HG03039 (cell line): ENCODE results near the gene TRIM32.
"Not testable (repeated sequence)": the region's sequence is repeated elsewhere in the genome, so short reads cannot be mapped to it uniquely, and the experiment has no call there.

Experiments
- ATAC-seq: cut with Tn5 transposase; IDR thresholded peaks from one replicate; pipeline ENCODE4 v1.9.1; 2021; ENCODE audit warnings: mild to moderate bottlenecking, moderate library complexity; ENCODE audit not compliant: unreplicated experiment

Gene TRIM32

GRCh38 chr9:116674210-116674980 lies 12.7 kb upstream of the TRIM32 start:
- ATAC-seq: no peak

GRCh38 chr9:116683535-116683934 lies 3.6 kb upstream of the TRIM32 start:
- ATAC-seq: no peak

GRCh38 chr9:116685166-116685565 lies 1.9 kb upstream of the TRIM32 start:
- no peak for ATAC-seq

GRCh38 chr9:116686135-116686534 lies 970 bp upstream of the TRIM32 start:
- no peak for ATAC-seq

DNA sequence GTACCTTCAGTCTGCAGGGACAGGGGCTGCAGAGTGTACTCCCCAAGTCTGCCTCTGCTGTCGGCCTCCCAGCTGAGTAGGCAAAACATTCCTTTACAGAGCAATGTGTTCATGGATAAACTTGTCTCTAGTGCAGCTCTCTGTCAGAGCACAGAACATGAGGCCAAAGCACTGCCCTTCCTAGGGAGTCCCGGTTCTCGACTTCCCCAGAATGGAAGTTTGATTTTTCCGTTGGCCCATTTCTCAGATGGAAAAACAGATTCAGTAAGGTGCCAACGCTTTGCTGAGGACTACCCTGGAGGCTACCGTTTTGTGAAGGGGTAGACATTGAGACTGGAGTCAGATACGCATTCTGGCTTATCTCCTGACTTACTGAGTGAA lies 422 bp upstream of the TRIM32 start:
- peak; percentile 27 for ATAC-seq

DNA sequence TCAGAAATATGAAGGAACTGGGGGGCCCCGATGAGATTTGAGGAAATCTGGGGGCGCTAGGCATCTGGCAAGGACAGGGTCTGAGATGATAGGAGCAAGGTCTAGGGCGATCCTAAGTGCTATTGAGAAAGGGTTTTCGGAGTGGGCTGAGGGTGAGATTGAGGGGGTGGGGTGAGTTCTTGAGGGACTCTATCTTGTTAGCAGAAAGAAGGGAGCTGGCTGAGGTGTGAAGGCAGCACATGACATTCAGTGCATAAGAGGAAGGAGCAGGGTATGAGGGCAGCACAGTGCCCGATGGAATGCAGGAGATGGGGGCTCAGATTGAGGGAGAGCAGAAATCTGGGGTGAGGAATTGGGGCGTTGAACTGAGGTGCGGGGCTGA lies 640 bp downstream of the TRIM32 start:
- no peak for ATAC-seq

DNA sequence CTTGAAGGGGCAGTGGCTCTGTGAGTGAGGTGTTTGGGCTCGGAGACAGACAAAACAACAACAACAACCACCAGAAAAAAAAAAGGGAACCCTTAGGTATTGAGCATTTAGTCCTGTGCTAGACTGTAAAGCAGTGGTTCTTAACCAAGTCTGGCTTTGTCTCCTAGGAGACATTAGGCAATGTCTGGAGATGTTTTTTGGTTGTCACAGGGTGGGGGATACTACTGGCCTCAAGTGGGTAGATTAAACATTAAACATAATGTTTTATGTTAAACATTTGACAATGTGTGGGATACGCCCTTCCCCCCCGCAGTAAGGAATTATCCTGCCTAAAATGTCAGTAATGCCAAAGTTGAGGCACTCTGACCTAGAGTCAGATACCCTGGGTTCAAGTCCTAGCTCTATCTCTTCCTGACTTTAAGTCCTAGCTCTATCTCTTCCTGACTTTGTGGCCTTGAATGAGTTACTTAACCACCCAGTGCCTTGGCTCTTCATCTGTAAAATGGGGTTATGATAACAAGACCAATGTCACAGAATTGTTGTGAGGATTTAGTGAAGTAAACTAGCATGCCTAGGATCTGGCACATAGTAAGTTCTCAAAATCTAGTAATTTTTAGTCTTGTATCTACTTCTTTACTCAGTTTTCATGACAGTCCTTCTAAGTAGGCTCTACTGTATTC lies 1.8 kb downstream of the TRIM32 start:
- ATAC-seq: no peak

GRCh38 chr9:116689486-116690032 lies 2.5 kb downstream of the TRIM32 start:
- no peak for ATAC-seq

DNA sequence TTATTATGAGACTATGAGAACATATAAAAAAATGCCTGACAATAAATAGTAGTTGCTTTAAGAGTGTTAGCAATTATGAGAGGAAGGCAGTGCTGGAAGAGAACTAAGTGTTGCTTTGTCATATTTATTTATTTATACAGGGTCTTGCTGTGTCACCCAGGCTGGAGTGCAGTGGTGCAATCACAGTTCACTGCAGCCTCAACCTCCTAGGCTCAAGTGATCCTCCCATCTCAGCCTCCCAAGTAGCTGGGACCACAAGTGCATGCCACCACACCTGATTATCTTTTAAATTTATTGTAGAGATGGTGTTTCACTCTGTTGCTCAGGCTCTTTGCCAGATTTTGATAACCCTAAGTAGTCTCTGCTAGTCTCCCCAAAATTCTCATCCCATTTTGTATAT lies 3.7 kb downstream of the TRIM32 start:
- not testable (repeated sequence) for ATAC-seq

DNA sequence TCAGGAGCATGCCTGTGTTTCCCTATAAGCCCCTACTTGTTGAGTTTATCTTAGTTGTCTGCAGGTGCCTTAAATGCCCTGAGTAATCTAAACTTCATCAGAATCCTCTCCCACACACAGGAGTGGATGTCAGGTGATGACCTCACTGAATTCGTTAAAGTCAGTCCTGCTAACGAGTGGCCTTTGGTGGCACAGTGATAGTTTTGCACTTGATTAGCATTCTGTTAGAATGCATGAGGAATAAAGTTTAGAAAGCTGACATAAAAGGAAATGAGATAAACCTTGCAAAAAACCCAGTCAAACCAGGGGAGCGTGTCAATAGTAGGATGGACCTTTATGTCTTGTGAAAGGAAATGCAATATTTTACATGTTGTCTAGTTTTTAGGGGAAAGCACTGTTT lies 4.5 kb downstream of the TRIM32 start:
- ATAC-seq: no peak

- ATAC-seq: no peak
These were observed 5.5 kb downstream of the TRIM32 start for GRCh38 chr9:116692616-116693015.

- no peak for ATAC-seq
These were observed 6.2 kb downstream of the TRIM32 start for GRCh38 chr9:116693233-116693731.

DNA sequence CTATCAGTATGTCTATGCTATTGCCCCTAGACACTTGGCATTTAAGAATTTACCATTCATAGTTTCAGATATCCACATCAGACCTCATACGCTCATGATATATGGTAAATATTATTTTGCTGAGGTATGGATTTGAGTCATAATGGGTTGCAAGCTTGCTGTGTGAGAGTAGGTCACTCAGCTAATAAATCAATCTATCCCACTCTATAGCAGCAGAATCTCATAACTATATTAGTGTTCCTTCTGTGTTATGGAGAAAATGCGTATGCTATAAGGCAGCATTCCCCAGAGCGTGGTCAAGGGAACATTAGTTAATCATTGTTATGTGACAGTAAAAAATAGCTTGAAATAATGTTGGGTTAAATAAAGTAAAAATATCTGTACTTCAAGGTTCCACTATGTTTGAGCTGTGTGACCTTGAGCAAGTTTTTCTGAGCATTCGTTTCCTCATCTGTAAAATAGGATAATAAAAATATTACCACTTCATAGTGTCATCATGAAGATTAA lies 7.7 kb downstream of the TRIM32 start:
- no peak for ATAC-seq

GRCh38 chr9:116695438-116695837 lies 8.3 kb downstream of the TRIM32 start:
- no peak for ATAC-seq

DNA sequence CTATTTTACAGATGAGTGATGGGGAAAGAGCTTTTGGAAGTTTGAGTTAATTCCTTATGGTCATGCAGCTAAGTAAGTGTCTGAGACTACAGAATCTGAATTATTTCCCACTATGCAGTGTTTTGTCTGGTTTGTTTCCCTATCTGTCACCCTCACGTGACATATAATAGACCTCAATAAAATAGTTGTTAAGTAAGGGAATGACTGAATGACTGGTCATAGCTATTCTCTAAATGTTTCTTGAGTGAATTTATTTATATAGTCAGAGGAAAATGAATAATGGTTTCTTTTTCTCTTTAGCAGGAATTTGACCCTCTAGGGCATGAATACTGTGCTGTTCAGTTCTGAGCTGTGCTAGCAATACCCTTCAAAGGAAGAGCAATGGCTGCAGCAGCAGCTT lies 10.3 kb downstream of the TRIM32 start:
- no peak for ATAC-seq

DNA sequence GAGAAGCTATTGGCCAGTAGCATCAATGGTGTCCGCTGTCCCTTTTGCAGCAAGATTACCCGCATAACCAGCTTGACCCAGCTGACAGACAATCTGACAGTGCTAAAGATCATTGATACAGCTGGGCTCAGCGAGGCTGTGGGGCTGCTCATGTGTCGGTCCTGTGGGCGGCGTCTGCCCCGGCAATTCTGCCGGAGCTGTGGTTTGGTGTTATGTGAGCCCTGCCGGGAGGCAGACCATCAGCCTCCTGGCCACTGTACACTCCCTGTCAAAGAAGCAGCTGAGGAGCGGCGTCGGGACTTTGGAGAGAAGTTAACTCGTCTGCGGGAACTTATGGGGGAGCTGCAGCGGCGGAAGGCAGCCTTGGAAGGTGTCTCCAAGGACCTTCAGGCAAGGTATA lies 10.8 kb downstream of the TRIM32 start:
- ATAC-seq: no peak

GRCh38 chr9:116700279-116700678 lies 13.2 kb downstream of the TRIM32 start:
- ATAC-seq: no peak

DNA sequence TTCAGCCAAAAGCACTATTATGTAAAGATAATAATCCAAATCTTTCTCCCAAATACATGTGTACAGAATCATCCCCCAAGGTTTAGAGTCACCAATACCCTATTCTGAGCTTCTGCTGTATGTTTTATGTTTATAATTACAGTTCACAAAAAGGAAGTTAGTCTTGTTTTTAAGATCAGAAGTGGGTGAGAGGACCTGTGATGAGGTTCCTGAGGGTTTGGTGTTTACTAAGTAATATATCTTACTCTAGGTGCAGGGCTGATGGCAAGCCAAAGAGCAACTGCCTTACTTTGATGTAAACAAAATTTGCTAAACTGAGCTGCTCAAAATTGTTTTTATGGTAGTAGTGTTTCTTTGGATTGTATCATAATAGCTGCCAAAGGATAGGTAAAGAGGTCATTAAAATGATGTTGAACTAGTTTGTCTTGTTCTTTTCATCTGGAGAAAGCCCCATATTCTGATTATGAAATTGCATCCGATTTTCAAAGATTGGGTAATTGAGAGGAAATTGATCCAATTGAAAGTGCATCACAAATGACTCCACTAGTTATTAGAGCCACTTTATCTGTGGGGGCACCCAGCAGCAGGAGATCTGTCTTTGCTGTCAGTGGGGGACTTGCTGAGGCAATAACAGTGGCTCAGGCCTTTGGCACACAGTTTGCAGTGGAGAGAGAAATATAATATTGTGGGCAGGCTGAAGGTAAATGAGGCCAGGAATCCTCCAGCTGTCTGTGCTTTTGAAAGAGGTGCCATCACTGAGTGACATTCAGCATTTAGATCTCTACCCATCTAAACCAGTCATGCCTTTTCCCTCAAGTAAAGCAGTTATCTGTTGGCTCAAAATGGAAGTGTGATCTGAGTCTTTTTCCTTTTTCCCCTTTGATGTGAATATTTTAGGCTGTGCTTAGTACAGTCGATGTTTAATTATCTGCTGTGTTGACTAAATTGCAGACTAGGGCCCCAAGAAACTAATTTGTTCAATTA lies 14.1 kb downstream of the TRIM32 start:
- no peak for ATAC-seq

DNA sequence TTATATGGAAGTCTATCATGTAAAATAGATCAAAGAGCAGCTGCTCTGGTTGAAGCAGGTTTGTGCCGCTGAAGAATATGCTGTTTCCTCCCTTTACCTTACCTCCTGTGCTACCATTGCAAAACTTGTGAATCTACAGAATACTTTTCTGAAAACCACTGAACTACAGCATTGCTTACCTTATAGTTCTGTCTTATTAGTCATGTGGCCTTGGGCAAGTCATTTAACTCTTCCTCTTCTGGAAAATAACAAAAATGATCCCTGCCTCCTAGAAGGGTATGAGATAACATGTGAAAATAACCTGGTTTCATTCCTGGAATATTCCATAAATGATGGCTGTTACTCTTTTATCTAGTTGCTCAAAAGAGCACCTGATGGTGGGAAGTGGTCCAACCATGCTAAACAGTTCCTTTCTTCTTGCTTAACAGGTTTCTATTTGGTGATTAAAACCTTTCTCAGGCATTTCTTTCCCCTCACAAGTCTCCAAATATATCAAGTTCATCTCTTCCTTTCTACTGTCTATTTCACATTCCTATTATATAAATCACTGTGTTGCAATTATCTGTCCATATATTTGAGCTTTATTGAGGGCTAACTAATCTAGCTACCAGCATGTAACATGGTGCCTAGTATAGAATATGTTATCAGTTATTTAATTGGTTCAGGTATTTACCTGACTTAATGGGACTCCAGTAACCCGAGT lies 15.0 kb downstream of the TRIM32 start:
- no peak for ATAC-seq

DNA sequence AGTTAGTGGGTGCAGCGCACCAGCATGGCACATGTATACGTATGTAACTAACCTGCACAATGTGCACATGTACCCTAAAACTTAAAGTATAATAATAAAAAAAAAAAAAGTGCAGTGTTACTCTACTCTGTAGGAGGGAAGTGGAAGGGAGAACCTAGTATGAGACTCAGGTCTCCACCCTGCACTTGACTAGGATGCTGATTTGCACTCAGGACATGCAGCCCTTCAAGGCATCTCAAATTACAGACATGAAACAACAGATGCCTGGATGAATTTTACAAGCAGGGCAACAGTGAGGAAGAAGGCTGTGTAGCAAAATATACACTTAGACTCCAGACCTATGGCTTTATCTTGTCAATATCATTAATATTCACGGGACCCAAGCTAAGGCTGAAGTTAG lies 16.5 kb downstream of the TRIM32 start:
- no peak for ATAC-seq
